ENCODE measurements around the gene LPCAT4.

The LPCAT4 gene

GRCh38 chr15:34338347-34338746, 28.6 kb downstream of the LPCAT4 start:
- TF ChIP-seq CTCF (IDR thresholded peaks at IDR 0.05; ENCODE audit: low read depth, low read length, missing control alignments): no peak
- in situ Hi-C loops (cut with HindIII; ENCODE audit: low pct_ligation_motif_present, low sequenced_read_pairs): loop anchor here (25.0 kb wide), 1 partner anchor 101 kb away; the partner anchor contains the start of gene EMC4
- no peak for DNase-seq
- Histone ChIP-seq H3K4me3 (ENCODE audit: low read depth, low read length) (peak overlapping the region; percentile 31), H3K27me3 (replicated peaks) (no peaks in the 10 kb centered on the region), H3K27ac (peak overlapping the region; percentile 83), H3K36me3 (replicated peaks) (peaks cover 10% of the 10 kb centered on the region)

DNA sequence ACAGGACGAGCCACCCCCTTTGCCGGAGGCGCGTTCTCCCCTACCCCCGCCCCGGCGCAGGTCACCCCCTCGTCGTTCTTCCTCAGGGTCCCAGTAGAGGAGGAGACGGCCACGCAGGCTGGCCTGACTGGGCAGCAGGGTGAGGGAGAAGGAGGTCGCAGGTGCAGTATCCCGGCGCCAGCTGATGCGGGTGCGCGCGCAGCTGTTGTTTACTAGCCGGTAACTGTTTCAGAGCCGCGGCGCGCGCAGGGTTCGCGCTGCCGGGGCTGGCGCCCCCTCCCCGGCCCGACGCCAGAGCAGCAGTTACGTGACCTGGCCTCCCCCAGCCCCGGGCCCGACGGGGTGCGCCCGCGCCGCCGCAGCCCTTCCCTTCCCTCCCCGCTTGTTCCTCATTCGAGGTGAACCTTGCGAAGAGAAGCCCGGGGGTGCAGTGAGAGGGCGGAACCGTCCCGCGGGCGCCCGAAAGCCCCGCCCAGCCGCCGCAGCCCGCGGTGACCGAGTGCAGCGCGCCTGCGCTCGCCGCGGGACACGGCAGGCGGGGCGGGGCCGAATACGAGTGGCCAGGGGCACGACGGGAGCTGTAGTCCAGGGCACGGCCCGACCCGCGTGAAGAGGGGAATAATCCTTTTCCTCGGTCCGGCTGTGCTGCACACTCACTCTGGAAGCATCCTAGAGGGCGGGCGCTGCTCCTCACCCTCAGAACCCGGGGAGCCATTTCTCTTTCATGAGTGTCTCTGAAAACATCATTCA, 29.3 kb downstream of the LPCAT4 start, which contains the start of gene SLC12A6:
SLC12A6 (minus strand) TSS at position 225 of the 750 bp plus-strand sequence. CDS start 1,101 bp downstream, outside the sequence.
- H3K4me3 ChIP-seq (ENCODE audit: low read depth, low read length): peak within 1 kb of the TSS; percentile 92
- in situ Hi-C loops (cut with HindIII; ENCODE audit: low pct_ligation_motif_present, low sequenced_read_pairs): loop anchor here (25.0 kb wide), 1 partner anchor 100 kb away; the partner anchor contains the start of gene EMC4
- no peak for TF ChIP-seq CTCF (IDR thresholded peaks at IDR 0.05; ENCODE audit: low read depth, low read length, missing control alignments)
- peak; percentile 94 for DNase-seq
- no peaks in the 10 kb centered on the region for H3K27me3 ChIP-seq (replicated peaks)
- peaks cover 10% of the 10 kb centered on the region for H3K36me3 ChIP-seq (replicated peaks)
- H3K27ac ChIP-seq: peak within 1 kb of the TSS; percentile 83

DNA sequence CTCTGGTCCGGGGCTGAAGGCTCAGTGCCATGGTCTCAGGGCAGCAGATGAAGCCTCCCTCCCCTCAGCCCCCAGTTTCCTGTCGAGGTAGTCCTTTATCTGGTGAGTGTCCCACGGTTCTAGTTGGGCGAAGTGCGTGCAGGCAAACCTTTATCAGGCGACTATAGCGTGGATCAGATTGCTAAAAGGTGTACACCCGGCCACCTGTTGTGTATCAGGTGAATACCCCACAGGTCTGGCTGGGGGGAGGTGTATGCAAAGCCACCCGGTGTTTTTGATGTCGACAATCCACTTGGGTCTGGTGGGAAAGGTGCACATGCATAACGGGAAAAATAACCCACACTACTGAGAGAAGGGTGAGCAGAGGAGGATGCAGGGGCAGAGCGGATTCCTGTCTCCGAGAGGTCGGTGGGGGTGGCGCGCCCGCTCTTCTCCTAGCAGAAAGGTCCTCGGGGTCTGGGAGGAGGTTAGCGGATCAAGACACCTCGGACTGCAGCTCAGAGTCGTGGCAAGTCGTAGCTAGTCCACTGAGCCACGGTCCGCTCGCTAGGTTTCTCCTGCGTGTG, 29.9 kb downstream of the LPCAT4 start:
- Histone ChIP-seq H3K27me3 (replicated peaks) (no peaks in the 10 kb centered on the region), H3K36me3 (replicated peaks) (peaks cover 10% of the 10 kb centered on the region), H3K27ac (peak overlapping the region; percentile 83), H3K4me3 (ENCODE audit: low read depth, low read length) (peak overlapping the region; percentile 92)
- no peak for DNase-seq
- no peak for TF ChIP-seq CTCF (IDR thresholded peaks at IDR 0.05; ENCODE audit: low read depth, low read length, missing control alignments)
- in situ Hi-C loops (cut with HindIII; ENCODE audit: low pct_ligation_motif_present, low sequenced_read_pairs): loop anchor here (25.0 kb wide), 1 partner anchor 100 kb away; the partner anchor contains the start of gene EMC4

- no peak for TF ChIP-seq CTCF (IDR thresholded peaks at IDR 0.05; ENCODE audit: low read depth, low read length, missing control alignments)
- Histone ChIP-seq H3K4me3 (ENCODE audit: low read depth, low read length) (peak overlapping the region; percentile 92), H3K27me3 (replicated peaks) (no peaks in the 10 kb centered on the region), H3K27ac (no peak overlapping the region), H3K36me3 (replicated peaks) (peaks cover 6% of the 10 kb centered on the region)
- DNase-seq: no peak
- in situ Hi-C loops (cut with HindIII; ENCODE audit: low pct_ligation_motif_present, low sequenced_read_pairs): loop anchor here (25.0 kb wide), 1 partner anchor 99 kb away; the partner anchor contains the start of gene EMC4
These were observed 30.6 kb downstream of the LPCAT4 start for GRCh38 chr15:34336231-34336990.

GRCh38 chr15:34335176-34336032, 31.6 kb downstream of the LPCAT4 start:
- Histone ChIP-seq H3K27me3 (replicated peaks) (no peaks in the 10 kb centered on the region), H3K36me3 (replicated peaks) (no peaks in the 10 kb centered on the region), H3K4me3 (ENCODE audit: low read depth, low read length) (peak overlapping the region; percentile 10), H3K27ac (peak overlapping the region; percentile 61)
- in situ Hi-C loops (cut with HindIII; ENCODE audit: low pct_ligation_motif_present, low sequenced_read_pairs): loop anchor here (25.0 kb wide), 1 partner anchor 98 kb away; the partner anchor contains the start of gene EMC4
- TF ChIP-seq CTCF (IDR thresholded peaks at IDR 0.05; ENCODE audit: low read depth, low read length, missing control alignments): no peak
- DNase-seq: no peak
